ENCODE measurements around the gene TBC1D22A. TPM values are rescaled to one million over a fixed set of nuclear protein-coding genes. Genes with fewer than 3 reads are reported as not detected.

TBC1D22A gene
- total RNA-seq, 1 donor from 2014 or later = 10.6 TPM

GRCh38 chr22:46827781-46828180 lies 65.3 kb downstream of the TBC1D22A start:
- Histone ChIP-seq H3K27me3 (no peaks in the 10 kb centered on the region), H3F3A (ENCODE audit: low read depth) (no peaks in the 10 kb centered on the region), H3K9ac (no peak overlapping the region), H3K9me3 (ENCODE audit: low read depth) (no peaks in the 10 kb centered on the region), H3K36me3 (no peaks in the 10 kb centered on the region), H3K27ac (no peak overlapping the region), H3K79me2 (ENCODE audit: low read depth) (no peaks in the 10 kb centered on the region), H3K4me1 (no peaks in the 10 kb centered on the region), H3K4me2 (no peak overlapping the region), H4K20me1 (ENCODE audit: low read depth) (no peaks in the 10 kb centered on the region), H3K4me3 (no peak overlapping the region), H2AFZ (replicated peaks) (no peak overlapping the region)
- DNase-seq (ENCODE audit: low spot score) = no peak
- H3K27ac Mint-ChIP-seq = no peak overlapping the region
- peaks cover 8% of the 10 kb centered on the region for H3K27me3 Mint-ChIP-seq (ENCODE audit: insufficient read depth, low read depth)
- peaks cover 6% of the 10 kb centered on the region for H3K4me1 Mint-ChIP-seq
- H3K36me3 Mint-ChIP-seq = peaks cover 43% of the 10 kb centered on the region
- H3K4me3 Mint-ChIP-seq = no peak overlapping the region
- TF ChIP-seq EZH2phosphoT487 (IDR thresholded peaks at IDR 0.05) (no peak), EZH2 (IDR thresholded peaks at IDR 0.05) (no peak), CTCF (IDR thresholded peaks at IDR 0.05) (no peak)
- peaks cover 7% of the 10 kb centered on the region for H3K9me3 Mint-ChIP-seq

- H3K9ac ChIP-seq = no peak overlapping the region
- no peaks in the 10 kb centered on the region for H3F3A ChIP-seq (ENCODE audit: low read depth)
- no peak overlapping the region for H3K4me3 ChIP-seq
- no peaks in the 10 kb centered on the region for H3K36me3 ChIP-seq
- no peaks in the 10 kb centered on the region for H3K9me3 ChIP-seq (ENCODE audit: low read depth)
- peaks cover 8% of the 10 kb centered on the region for H3K27me3 Mint-ChIP-seq (ENCODE audit: insufficient read depth, low read depth)
- H3K4me3 Mint-ChIP-seq = no peak overlapping the region
- TF ChIP-seq EZH2phosphoT487 (IDR thresholded peaks at IDR 0.05) = no peak
- TF ChIP-seq EZH2 (IDR thresholded peaks at IDR 0.05) = no peak
- no peak for TF ChIP-seq CTCF (IDR thresholded peaks at IDR 0.05)
- peaks cover 43% of the 10 kb centered on the region for H3K36me3 Mint-ChIP-seq
- H3K4me2 ChIP-seq = no peak overlapping the region
- no peaks in the 10 kb centered on the region for H3K79me2 ChIP-seq (ENCODE audit: low read depth)
- H3K27ac Mint-ChIP-seq = no peak overlapping the region
- no peaks in the 10 kb centered on the region for H4K20me1 ChIP-seq (ENCODE audit: low read depth)
- H3K27me3 ChIP-seq = no peaks in the 10 kb centered on the region
- no peak for DNase-seq (ENCODE audit: low spot score)
- no peak overlapping the region for H3K27ac ChIP-seq
- H3K4me1 ChIP-seq = no peaks in the 10 kb centered on the region
- H2AFZ ChIP-seq (replicated peaks) = no peak overlapping the region
- peaks cover 6% of the 10 kb centered on the region for H3K4me1 Mint-ChIP-seq
- peaks cover 8% of the 10 kb centered on the region for H3K9me3 Mint-ChIP-seq
Measured at GRCh38 chr22:46828323-46828900, 66.0 kb downstream of the TBC1D22A start.

GRCh38 chr22:46829117-46829891 lies 66.9 kb downstream of the TBC1D22A start:
- Histone ChIP-seq H3K27me3 (no peaks in the 10 kb centered on the region), H4K20me1 (ENCODE audit: low read depth) (no peaks in the 10 kb centered on the region), H3K4me1 (no peaks in the 10 kb centered on the region), H3K4me3 (no peak overlapping the region), H3K9ac (no peak overlapping the region), H3K27ac (no peak overlapping the region), H3F3A (ENCODE audit: low read depth) (no peaks in the 10 kb centered on the region), H3K4me2 (no peak overlapping the region), H2AFZ (replicated peaks) (no peak overlapping the region), H3K36me3 (no peaks in the 10 kb centered on the region), H3K9me3 (ENCODE audit: low read depth) (no peaks in the 10 kb centered on the region), H3K79me2 (ENCODE audit: low read depth) (no peaks in the 10 kb centered on the region)
- H3K27me3 Mint-ChIP-seq (ENCODE audit: insufficient read depth, low read depth) = peaks cover 8% of the 10 kb centered on the region
- H3K27ac Mint-ChIP-seq = no peak overlapping the region
- H3K36me3 Mint-ChIP-seq = peaks cover 39% of the 10 kb centered on the region
- no peak for DNase-seq (ENCODE audit: low spot score)
- peaks cover 6% of the 10 kb centered on the region for H3K4me1 Mint-ChIP-seq
- peaks cover 11% of the 10 kb centered on the region for H3K9me3 Mint-ChIP-seq
- TF ChIP-seq CTCF (IDR thresholded peaks at IDR 0.05) (no peak), EZH2 (IDR thresholded peaks at IDR 0.05) (no peak), EZH2phosphoT487 (IDR thresholded peaks at IDR 0.05) (no peak)
- no peak overlapping the region for H3K4me3 Mint-ChIP-seq

Data from neural progenitor cell (in vitro differentiated cells).